Measurements from ENCODE around the gene WNT2B. TPM values are rescaled to one million over a fixed set of nuclear protein-coding genes. Genes with fewer than 3 reads are reported as not detected.
"Not testable (repeated sequence)": the region's sequence is repeated elsewhere in the genome, so short reads cannot be mapped to it uniquely, and the experiment has no call there.

The WNT2B gene
- polyA plus RNA-seq, 3 donors = 0.07 to 0.79 TPM; not detected in 1

DNA sequence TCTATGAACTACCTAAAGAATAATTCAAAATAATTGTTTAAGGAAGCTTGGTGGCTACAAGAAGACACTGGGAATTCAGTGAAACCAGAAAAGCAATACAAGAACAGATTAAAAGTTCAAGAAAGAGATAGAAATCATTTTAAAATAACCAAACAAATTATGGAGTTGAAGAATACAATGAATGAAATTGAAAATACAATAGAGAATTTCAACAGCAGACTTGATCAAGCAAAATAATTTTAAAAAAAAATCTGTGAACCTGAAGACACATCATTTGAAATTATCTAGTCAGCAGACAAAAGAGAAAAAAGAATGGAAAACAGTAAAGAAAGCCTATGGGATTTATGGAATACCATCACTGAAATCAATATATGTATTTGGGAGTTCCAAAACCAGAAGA, 31.2 kb upstream of the WNT2B start:
- no peak for DNase-seq
- H3K27me3 ChIP-seq (ENCODE audit: control insufficient read depth in 2 of 2, insufficient read depth in 2 of 2, low read length in 2 of 2) = no peaks in the 10 kb centered on the region
- H3K4me3 Mint-ChIP-seq = no peak overlapping the region
- no peaks in the 10 kb centered on the region for H3K36me3 Mint-ChIP-seq
- intact Hi-C loops (cut with micrococcal nuclease) = no loop called here
- no peak overlapping the region for H2AFZ ChIP-seq (ENCODE audit: insufficient read depth, low read depth, low read length, poor library complexity, severe bottlenecking)
- no peak overlapping the region for H3K27ac ChIP-seq (ENCODE audit: low read depth in 1 of 2, low read length in 2 of 2)
- TF ChIP-seq CTCF (IDR thresholded peaks at IDR 0.05) = no peak
- H3K9me3 Mint-ChIP-seq = peaks cover 18 to 56% (median 42%) of the 10 kb centered on the region in 7 donors
- no peaks in the 10 kb centered on the region for H3K36me3 ChIP-seq (replicated peaks in 1 of 2; ENCODE audit: control insufficient read depth in 1 of 2, insufficient read depth in 2 of 2, low read length in 2 of 2)
- no peaks in the 10 kb centered on the region for H3K79me2 ChIP-seq (ENCODE audit: insufficient read depth, low read length)
- H3K4me3 ChIP-seq (replicated peaks in 1 of 3; ENCODE audit: low read depth in 2 of 3, low read length in 3 of 3) = no peak overlapping the region
- no peak overlapping the region for H3K27ac Mint-ChIP-seq
- peaks cover 23 to 24% of the 10 kb centered on the region in 2 donors for H3K9me3 ChIP-seq (replicated peaks in 1 of 2; ENCODE audit: control insufficient read depth in 1 of 2, insufficient read depth in 1 of 2, low read length in 2 of 2)
- no peaks in the 10 kb centered on the region for H3K4me1 Mint-ChIP-seq
- H3K27me3 Mint-ChIP-seq (ENCODE audit: low read depth in 3 of 3) = peaks cover 3 to 7% (median 4%) of the 10 kb centered on the region in 3 donors
- H3K4me1 ChIP-seq (ENCODE audit: control insufficient read depth in 1 of 2, insufficient read depth in 2 of 2, low read length in 2 of 2) = no peaks in the 10 kb centered on the region
- no peak overlapping the region for H3K9ac ChIP-seq (ENCODE audit: insufficient read depth, low read length, poor library complexity, severe bottlenecking)
- H4K20me1 ChIP-seq (ENCODE audit: insufficient read depth, low read length) = no peaks in the 10 kb centered on the region
- H3K4me2 ChIP-seq (replicated peaks; ENCODE audit: extremely low read depth, low read length, poor library complexity, severe bottlenecking) = no peak overlapping the region

- Mint-ChIP-seq H3K4me3 (peak overlapping the region in 1 of 2 donors; percentile 2), H3K9me3 (peaks cover 18 to 56% (median 42%) of the 10 kb centered on the region in 7 donors), H3K4me1 (no peaks in the 10 kb centered on the region), H3K27me3 (ENCODE audit: low read depth in 3 of 3) (peaks cover 0 to 6% (median 2%) of the 10 kb centered on the region in 3 donors), H3K27ac (no peak overlapping the region), H3K36me3 (no peaks in the 10 kb centered on the region)
- Histone ChIP-seq H3K4me3 (replicated peaks in 1 of 3; ENCODE audit: low read depth in 2 of 3, low read length in 3 of 3) (no peak overlapping the region), H4K20me1 (ENCODE audit: insufficient read depth, low read length) (no peaks in the 10 kb centered on the region), H3K79me2 (ENCODE audit: insufficient read depth, low read length) (no peaks in the 10 kb centered on the region), H3K27ac (ENCODE audit: low read depth in 1 of 2, low read length in 2 of 2) (no peak overlapping the region), H3K27me3 (ENCODE audit: control insufficient read depth in 2 of 2, insufficient read depth in 2 of 2, low read length in 2 of 2) (no peaks in the 10 kb centered on the region), H3K9ac (ENCODE audit: insufficient read depth, low read length, poor library complexity, severe bottlenecking) (no peak overlapping the region), H3K4me2 (replicated peaks; ENCODE audit: extremely low read depth, low read length, poor library complexity, severe bottlenecking) (no peak overlapping the region), H3K9me3 (replicated peaks in 1 of 2; ENCODE audit: control insufficient read depth in 1 of 2, insufficient read depth in 1 of 2, low read length in 2 of 2) (peaks cover 23 to 24% of the 10 kb centered on the region in 2 donors), H2AFZ (ENCODE audit: insufficient read depth, low read depth, low read length, poor library complexity, severe bottlenecking) (no peak overlapping the region), H3K36me3 (replicated peaks in 1 of 2; ENCODE audit: control insufficient read depth in 1 of 2, insufficient read depth in 2 of 2, low read length in 2 of 2) (no peaks in the 10 kb centered on the region), H3K4me1 (ENCODE audit: control insufficient read depth in 1 of 2, insufficient read depth in 2 of 2, low read length in 2 of 2) (no peaks in the 10 kb centered on the region)
- TF ChIP-seq CTCF (IDR thresholded peaks at IDR 0.05) = no peak
- intact Hi-C loops (cut with micrococcal nuclease) = no loop called here
- WGBS (ENCODE audit: insufficient coverage) = no CpG with 5 or more reads among the region's 1 CpG
- DNase-seq = no peak
Measured at GRCh38 chr1:112478314-112478713, 30.5 kb upstream of the WNT2B start.

DNA sequence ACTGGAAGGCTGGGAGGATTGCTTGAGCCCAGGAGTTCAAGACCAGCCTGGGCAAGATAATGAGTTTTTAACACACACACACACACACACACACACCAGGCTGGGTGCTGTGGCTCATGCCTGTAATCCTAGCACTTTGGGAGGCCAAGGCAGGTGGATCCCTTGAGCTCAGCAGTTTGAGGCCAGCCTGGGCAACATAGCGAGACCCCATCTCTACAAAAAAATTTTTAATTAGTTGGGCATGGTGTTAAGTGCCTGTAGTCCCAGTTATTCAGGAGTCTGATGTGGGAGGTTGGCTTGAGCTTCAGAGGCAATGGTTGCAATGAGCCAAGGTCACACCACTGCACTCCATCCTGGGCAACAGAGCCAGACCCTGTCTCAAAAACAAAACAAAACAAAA, 22.7 kb upstream of the WNT2B start:
- H3K79me2 ChIP-seq (ENCODE audit: insufficient read depth, low read length); H3K4me3 ChIP-seq (replicated peaks in 1 of 3; ENCODE audit: low read depth in 2 of 3, low read length in 3 of 3); H3K27me3 ChIP-seq (ENCODE audit: control insufficient read depth in 2 of 2, insufficient read depth in 2 of 2, low read length in 2 of 2); H3K27me3 Mint-ChIP-seq (ENCODE audit: low read depth in 3 of 3); H3K36me3 ChIP-seq (replicated peaks in 1 of 2; ENCODE audit: control insufficient read depth in 1 of 2, insufficient read depth in 2 of 2, low read length in 2 of 2); H3K4me3 Mint-ChIP-seq; H3K36me3 Mint-ChIP-seq; H3K27ac ChIP-seq (ENCODE audit: low read depth in 1 of 2, low read length in 2 of 2); intact Hi-C loops (cut with micrococcal nuclease); H3K9ac ChIP-seq (ENCODE audit: insufficient read depth, low read length, poor library complexity, severe bottlenecking); H4K20me1 ChIP-seq (ENCODE audit: insufficient read depth, low read length); H3K27ac Mint-ChIP-seq; H3K9me3 ChIP-seq (replicated peaks in 1 of 2; ENCODE audit: control insufficient read depth in 1 of 2, insufficient read depth in 1 of 2, low read length in 2 of 2); H3K4me2 ChIP-seq (replicated peaks; ENCODE audit: extremely low read depth, low read length, poor library complexity, severe bottlenecking); DNase-seq; H3K9me3 Mint-ChIP-seq; H2AFZ ChIP-seq (ENCODE audit: insufficient read depth, low read depth, low read length, poor library complexity, severe bottlenecking): not testable (repeated sequence)
- no CpG with 5 or more reads among the region's 1 CpG for WGBS (ENCODE audit: insufficient coverage)
- H3K4me1 Mint-ChIP-seq = peaks cover 11% of the 10 kb centered on the region
- peaks cover 0 to 11% of the 10 kb centered on the region in 2 donors for H3K4me1 ChIP-seq (ENCODE audit: control insufficient read depth in 1 of 2, insufficient read depth in 2 of 2, low read length in 2 of 2)
